Measurements from ENCODE around the gene NCCRP1.

The NCCRP1 gene, protein sequence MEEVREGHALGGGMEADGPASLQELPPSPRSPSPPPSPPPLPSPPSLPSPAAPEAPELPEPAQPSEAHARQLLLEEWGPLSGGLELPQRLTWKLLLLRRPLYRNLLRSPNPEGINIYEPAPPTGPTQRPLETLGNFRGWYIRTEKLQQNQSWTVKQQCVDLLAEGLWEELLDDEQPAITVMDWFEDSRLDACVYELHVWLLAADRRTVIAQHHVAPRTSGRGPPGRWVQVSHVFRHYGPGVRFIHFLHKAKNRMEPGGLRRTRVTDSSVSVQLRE

DNA sequence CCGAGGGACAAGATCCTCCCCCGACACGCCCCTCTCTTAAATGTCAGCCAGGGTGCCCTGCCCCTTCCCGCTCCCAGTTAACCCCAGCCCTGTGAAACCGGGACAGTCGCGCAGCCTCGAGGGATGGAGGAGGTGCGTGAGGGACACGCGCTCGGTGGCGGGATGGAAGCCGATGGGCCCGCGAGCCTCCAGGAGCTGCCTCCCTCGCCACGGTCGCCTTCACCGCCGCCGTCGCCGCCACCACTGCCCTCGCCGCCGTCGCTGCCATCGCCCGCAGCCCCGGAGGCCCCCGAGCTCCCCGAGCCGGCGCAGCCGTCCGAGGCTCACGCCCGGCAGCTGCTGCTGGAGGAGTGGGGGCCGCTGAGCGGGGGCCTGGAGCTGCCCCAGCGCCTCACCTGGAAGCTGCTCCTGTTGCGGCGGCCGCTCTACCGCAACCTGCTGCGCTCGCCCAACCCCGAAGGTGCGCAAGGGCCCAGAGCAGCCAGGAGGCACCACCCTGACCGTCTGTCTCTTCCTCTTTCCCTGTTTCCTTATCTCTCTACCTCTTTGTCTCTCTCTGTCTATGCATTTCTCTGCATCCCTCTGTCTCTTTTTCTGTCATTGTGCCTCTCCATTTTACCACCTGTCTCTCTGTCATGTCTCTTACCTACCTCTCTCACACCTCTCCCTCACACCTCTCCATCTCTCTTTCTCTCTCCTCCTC, at the start of gene NCCRP1:
NCCRP1 (plus strand) TSS at position 105 of the 703 bp plus-strand sequence; CDS start at position 124, 19 bp downstream.
- DNase-seq, result no peak

DNA sequence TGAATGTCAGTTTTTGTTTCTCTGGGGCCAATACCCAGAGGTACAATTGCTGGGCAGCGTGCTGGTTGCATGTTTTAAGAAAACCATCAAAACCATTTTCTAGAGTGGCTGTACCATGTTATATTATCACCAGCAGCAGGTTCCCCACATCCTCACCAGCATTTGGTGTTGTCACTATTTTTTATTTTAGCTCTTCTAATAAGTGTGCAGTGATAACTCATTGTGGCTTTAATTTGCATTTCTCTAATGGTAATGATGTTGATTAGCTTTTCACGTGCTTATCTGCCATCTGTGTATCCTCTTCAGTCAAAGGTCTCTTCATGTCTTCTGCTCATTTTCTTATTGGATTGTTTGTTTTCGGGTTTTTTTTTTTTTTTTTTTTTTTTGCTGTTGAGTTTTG, 49.3 kb upstream of the NCCRP1 start:
- no peak for DNase-seq

DNA sequence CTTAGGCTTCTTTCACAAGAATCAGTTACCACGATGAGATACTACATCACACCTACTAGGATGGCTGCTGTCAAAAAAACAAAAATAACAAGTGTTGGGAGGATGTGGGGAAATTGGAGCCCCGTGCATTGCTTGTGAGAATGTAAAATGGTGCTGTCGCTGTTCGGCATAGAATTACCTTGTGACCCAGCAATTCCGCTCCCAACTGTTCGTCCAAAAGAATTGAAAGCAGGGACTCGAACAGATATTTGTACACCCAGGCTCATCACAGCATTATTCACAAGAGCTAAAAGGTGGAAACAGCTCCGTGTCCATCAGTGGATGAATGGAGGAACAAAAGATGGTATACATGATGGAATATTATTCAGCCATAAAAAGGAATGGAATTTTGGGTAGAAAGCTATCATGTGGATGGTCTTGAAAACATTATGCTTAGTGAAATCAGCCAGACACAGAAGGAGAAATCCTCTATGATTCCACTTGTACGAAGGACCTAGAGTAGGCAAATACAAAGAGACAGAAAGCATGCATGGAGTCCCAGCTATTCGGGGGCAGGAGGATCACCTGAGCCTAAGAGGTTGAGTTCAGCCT, 47.7 kb upstream of the NCCRP1 start:
- no peak for DNase-seq

DNA sequence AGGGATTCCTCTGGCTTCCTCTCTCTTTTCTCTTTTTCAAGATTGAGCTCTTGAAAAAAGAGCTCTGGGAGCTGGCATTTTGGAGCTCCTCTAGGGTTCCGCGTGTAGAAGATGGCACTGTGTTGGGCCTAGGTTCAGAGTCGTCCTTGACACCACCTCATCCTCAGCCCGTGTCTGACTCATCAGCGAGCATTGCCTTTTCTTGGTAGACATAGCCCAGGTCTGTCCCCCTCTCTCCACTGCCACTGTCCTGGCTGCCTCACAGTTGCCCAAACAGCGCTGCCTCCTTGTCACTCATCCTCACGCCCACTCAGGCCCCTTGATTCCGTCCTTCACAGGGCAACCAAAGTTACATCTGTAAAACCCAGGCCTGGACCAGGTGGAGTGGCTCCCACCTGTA, 46.5 kb upstream of the NCCRP1 start:
- no peak for DNase-seq

DNA sequence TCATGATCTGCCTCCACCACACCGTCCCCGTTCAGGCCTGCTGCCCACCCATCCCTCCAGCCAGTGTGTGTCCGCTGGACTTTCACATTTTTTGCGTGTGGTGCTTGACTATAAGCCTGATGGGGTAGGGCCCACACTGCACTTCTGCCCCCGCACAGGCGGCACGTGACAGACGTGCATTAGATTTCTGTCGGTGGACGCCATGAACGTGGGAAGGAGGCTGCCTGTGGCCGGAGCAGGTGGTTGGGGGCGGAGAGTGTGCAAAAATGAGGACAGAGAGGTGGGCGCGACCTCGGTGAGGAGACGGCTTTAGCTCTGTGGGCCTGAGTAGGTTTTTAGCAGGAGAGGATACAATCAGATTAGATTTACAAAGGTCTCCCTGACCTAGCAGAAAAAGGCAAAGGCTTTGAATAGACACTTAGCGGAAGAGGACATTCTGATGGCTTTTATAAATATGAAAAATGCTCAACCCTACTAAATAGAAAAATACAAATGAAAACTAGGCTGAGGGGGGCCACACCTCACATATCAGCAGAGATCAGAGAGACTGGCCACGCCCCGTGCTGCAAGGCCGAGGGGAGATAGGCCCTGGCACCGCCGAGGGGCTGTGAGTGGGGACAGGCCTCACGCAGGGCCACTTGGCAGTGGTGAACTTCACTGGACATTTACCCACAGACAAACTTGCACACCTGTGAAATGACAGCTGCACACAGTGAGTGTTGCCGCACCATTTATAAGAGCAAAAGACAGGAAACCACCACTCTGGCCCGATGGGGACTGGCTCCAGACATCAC, 45.8 kb upstream of the NCCRP1 start:
- DNase-seq, result no peak

DNA sequence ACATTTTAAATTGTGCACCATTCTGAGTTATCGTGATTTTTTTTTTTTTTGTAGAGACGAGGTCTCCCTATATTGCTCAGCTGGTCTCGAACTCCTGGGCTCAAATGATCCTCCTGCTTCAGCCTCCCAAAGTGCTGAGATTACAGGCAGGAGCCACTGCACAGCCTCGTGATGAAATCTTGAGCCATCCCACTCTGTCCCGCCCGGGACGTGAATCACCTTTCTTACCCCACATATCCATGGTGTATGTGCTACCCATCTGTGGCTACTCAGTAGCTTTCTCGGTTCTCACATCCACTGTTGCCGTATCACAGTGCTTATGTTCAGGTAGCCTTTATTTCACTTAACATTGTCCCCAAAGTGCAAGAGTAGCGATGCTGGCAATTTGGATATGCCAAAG, 44.7 kb upstream of the NCCRP1 start:
- no peak for DNase-seq

DNA sequence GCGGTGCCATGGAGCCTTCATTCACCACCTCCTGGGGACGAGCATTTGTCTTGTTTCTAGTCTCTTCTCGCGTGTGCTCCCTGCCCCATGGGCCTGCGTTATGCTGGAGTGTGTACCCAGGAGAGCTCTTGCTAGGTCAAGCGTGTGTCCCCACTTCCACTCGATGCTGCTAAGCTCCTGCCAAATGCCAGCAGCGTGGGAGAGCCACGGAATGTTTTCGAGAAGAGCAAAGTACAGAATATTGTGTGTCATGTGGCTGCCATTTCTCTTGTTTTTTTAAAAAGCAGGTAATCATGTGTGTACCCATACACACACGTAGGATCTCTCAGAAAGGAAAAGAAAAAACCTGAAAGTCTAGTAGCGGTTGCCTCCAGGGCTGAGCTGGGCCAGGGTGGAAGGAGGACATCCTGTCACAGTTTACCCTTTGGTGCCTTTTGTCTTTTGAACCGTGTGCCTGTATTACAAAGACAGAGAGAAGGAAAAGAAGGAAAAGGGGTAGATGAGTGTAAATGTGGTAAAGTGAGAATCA, 42.6 kb upstream of the NCCRP1 start:
- DNase-seq, result no peak

DNA sequence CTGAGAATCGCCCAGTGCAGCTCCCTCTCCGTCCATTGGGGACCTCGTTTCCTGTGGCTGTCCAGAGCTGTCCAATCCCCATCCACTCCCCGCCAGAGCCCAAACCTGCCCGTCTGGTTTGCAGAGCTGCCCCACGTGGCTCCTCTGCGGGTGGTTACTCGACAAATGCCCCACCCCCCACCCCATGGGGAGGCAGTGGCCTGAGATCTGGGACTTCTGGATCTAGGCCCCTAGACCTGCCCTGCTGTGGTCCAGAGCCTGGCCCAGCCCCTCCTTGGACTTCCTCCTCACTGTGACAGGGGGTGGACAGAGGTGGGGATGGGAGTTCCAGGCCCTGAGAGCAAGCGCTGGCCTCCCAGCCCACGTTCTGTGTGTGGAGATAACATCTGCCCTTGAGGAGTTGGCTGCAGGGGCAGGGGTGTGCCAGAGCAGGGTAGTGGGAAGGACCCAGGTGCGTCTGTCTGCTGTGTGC, 42.1 kb upstream of the NCCRP1 start:
- DNase-seq, result no peak

DNA sequence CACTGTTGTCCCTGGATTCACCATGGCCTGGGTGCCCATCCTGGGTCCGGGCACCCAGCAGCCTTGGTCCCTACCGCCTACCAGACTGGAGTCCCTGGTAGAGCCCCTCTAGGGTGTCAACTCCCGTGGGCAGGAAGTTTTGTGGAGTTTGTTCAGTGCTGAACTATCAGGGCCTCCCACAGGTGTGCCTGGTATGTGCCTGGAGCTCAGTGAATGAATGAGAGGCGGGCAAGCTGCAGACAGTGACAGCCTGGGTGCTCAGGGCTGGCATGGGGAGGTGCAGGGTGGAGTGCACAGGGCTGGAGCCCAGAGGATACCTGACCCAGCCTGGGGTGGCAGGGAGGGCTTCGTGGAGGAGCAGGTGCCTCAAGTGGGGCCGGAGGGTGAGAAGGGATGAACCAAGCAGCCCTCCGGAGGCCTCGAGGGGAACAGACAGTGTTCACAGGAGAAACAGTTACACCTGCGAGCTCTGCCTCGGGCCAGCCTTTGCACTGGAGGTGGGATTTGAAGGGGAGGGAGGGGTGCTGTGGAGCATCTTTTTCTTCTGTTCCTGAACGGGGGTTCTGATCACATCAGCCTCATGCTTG, 41.6 kb upstream of the NCCRP1 start:
- no peak for DNase-seq

DNA sequence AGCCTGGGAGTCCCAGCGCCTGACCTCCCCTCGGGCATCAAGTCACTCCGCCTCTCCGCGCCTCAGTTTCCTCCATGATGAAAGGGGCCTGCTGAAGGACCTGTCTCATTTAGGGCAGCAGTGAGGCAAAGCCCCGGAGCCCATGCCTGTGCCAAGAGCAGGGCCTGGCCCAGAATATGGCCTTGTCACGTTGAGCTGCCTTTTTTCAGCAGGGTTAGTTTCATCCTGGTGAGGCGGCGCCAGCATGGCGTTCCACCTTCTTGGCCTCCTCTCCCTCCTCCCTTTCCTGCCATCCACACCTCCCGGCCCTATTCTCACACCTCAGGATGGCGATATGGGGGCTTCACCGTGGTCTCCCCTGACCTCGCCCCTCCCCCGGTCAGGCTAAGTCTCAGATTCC, 41.0 kb upstream of the NCCRP1 start:
- no peak for DNase-seq

DNA sequence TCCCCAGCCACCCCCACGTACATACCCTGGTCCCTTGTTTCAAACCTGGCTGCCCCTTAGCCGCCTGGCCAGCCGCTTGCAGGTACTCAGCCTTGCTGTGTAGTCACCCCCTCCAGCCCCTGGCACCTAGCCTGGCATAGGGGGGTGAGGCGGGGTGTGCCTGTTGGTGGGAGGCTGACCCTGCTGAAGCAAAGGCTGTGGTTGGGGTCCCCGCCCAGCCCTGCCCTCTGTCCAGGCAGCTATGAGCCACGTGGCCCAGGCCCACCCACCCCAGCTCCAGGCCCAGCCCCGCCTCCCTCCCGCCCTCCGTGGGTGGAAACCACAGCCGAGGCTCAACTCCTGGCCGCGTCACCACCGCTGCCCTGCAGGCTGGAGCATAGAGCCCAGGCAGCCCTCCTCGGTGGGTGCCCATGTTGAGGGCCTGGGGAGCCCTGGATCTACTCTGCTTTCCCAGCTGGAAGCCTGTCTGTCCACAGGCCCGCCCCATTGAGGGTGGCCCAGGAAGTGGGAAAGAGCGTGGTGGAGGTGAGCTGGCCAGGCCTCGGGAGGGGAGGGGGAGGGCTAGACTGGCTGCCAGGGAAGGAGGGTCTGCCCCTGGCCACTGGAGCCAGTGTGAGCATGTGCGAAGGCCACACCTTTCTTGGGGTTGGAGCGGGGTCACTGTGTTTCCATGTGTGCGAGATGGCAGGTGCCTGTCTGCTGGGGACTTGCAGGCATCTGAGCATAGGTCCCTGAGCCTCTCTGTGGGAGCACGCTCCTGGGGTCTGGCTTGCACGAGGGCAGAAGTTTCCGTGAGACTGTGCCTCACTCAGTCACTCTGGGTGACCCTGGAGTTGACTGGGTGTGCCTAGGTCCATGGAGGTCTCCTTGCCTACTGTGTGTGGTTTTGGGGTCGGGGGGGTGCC, 40.2 kb upstream of the NCCRP1 start:
- DNase-seq, result no peak

DNA sequence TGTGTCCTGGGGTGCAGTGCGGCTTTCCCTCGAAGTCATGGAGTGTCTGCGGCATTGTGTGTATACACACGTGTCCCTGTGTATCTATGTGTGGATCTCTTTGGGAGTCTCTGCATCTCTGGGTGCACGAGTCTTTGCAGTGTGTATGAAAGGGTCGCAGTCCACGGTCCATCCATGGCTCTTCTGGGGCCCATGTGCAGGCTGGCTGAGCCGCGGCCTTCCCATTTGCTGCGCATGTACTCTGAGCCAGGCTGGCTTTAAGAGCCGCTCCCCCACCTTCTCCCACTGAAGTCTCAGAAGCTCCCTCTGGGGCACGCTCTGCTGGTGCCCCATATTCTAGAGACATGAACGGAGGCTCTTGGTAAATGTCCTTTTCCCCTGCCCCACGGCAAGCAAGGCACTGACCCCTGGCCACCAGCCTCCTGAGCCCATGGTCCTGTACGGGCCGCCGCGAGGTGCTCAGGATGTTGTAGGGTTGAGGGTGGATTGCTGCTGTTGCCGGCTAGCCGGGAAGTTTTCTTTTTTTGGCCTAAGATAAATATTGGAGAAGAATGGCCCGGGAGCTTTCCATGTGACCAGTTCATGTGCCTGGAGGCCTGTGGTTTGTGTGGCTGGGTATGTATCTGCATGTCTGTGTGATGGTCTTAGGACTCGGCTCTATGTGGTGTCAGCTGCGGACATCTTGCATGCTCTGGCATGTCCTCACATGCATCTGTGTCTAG, 39.3 kb upstream of the NCCRP1 start:
- DNase-seq, result no peak

DNA sequence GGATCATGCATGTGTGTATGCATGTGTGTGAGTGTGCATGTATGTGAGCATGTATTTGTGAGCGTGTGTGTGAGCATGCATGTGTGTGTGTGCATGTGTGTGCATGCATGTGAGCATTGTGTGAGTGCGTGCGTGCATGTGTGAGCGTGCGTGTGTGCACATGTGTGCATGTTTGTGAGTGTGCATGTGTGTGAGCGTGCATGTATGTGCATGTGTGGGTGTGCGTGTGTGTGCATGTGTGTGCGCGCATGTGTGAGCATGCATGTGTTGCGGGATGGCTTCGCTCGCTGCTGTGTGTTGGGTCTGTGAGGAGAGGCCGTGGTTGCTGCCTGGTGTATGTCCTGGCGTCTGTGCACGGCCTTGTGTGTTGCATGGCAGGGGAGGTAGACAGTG, 38.8 kb upstream of the NCCRP1 start:
- no peak for DNase-seq

DNA sequence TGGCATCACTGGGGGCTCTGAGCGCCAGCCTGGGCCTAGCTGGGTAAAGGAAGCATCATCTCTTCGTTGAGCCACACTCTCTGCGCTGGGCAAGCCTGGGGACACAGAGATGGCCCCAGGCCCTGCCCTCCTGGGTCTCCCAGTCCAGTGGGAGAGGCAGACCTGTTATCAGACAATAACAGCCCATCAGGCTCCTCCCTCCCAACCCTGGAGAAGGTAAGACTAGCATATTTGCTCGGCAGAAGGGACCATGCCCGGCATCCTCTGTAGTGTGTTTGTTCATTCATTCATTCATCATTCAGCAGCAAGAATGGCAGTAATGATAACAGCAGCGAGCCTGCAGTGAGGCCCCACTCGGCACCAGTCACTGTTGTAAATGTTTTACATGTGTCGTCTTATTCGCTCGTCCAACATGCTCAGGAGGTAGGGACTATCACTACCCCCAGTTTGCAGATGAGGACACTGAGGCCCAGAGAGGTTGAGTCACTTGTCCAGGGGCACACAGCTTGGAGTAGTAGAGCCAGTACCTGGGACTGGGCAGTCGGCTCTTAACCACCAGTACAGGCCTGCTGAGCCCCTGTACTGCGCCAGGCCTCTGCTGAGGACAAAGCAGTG, 38.0 kb upstream of the NCCRP1 start:
- DNase-seq, result no peak

DNA sequence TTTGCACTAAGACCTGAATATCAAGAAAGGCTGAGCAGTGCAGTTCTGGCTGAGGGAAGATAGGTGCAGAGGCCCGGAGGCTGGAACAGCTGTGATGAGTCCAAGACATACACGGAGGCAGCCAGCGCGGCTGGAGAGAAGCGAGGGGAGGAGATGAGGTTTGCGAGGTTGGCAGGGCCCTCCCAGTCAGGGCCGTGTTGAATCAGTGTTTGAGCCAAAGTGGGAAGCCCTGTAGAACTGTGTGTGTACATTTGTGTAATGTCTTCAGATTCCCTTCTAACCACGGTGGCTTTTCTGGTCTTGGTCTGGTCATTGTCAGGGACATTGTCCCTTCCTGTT, 36.3 kb upstream of the NCCRP1 start:
- no peak for DNase-seq

DNA sequence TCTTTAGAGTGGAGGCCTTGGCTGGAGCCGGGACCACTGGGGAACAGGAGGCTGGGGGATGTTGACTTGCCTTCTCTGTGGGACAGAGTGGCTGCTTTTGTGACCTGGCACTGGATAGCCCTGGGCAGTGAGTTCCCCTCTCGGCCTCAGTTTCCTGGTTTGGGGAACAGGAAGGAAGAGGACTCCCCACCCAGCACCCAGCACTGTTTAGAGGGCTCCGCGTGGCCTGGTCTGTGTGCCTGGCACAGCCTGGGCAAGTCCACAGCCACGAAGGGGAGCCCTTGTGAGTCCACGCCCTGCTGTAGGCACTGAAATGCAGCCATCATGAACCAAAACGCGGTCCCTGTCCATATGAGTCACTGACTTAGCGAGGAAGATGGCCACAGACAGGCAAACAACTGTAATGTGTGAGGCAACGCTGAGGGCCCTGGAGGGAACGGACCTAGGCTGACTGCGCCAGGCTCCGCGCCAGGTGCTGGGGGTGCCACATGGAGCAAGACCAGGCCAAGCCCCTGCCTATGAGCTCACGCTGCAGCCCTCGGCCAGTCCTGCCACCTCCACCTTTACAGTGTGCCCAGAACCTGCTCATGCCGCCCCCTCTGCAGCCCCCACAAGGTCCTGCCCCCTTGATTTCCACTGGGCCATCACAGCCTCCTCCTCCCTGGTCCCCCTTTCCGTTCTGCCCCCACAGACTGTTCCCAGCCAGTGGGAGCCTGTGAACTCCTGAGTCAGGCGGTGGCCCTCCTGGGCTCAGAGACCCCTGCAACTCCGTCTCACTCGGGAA, 35.7 kb upstream of the NCCRP1 start:
- no peak for DNase-seq

DNA sequence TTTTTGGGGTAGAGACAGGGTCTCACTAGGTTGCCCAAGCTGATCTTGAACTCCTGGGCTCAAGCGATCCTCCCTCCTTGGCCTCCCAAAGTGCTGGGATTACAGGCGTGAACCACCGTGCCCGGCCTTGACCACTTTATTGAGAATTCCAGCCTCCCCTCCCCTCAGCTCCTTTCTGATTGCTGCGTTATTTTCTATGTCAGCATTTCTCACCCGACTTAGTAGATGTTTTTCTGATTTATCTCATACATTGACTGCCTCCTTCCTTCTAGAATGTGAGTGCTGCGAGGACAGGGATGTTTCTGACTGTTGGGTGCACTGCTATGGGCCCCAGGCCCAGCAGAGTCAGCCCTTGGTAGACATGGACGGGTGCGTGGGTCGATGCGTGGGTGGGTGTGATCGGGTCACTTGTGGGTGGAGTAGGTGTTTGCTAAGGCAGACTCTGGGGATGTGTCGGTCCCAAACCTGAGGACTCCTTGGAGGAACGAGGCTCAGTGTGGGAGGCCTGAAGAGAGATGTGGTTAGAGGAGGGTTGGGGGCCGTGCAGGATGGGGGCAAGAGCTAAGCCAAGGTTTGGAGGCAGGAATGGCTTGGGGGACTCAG, 34.2 kb upstream of the NCCRP1 start:
- DNase-seq, result no peak

DNA sequence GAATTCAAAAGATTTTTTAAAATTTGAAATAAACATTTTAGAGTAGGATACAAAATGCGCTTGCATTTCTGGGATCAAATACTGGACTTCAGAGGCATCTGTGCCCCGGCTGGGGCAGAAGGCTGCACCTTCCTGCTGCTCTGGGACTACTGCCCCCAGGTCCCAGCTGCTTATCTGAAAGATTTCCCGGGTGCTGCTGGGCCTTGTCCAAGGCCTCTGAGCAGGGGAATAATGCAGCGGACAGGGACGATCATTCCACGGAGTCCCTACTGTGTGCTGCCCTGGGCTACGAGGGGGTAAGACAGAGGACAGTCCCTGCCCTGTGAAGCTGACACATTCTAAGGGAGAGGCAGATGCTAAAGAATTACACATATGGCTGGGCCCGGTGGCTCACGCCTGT, 33.1 kb upstream of the NCCRP1 start:
- no peak for DNase-seq

DNA sequence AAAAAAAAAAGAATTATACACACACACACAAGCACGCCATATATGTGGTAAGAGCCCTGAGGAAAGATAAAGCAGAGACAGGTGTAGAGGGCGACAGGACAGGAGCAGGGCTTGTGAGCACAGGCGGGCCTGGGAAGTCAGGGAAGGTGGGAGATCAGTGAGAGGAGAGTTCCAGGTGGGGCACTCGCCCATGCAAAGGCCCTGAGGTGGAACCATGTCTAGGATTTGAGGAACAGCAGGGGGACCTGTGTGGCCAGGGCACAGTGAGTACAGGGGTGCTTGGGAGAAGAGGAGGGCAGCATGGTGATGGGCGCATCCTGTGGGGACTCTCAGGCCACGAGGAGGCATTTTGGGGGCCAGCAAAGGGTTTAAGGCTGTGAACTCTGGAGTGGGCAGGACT, 32.5 kb upstream of the NCCRP1 start:
- DNase-seq, result no peak

All from C1 segment of cervical spinal cord (tissue), 14 donors.